GM19239 (cell line): ENCODE data around the gene MAEA.
A peak's percentile ranks its signal among the peaks of the same experiment; 100 is the strongest.

Experiments used
- DNase-seq: peaks from one replicate; pipeline ENCODE4 v3.0.0; 2011; ENCODE audit warnings: low spot score; ENCODE audit not compliant: insufficient read length
- FAIRE-seq: peaks from 2 replicates; lab custom pipeline; 2011; peaks lifted over from hg19 to GRCh38; lab: Jason Lieb, UNC

MAEA gene

GRCh38 chr4:1346781-1347409 is 57.2 kb downstream of the MAEA start, which contains the start of gene UVSSA:
TSS of gene UVSSA (plus strand) at chr4:1347208. CDS start at chr4:1348092, 884 bp downstream.
- peak; percentile 100 for DNase-seq
- peak; percentile 98 for FAIRE-seq

- peak; percentile 88 for DNase-seq
- FAIRE-seq = peak; percentile 88
These were observed 57.7 kb downstream of the MAEA start for GRCh38 chr4:1347410-1347864.

GRCh38 chr4:1348014-1348513 is 58.4 kb downstream of the MAEA start:
- DNase-seq (no peak), FAIRE-seq (no peak)

GRCh38 chr4:1348746-1349145 is 59.1 kb downstream of the MAEA start:
- FAIRE-seq = no peak

GRCh38 chr4:1349359-1350168 is 59.9 kb downstream of the MAEA start:
- DNase-seq = no peak
- FAIRE-seq = no peak

More at GRCh38 chr4:1348746-1349145, 59.1 kb downstream of the MAEA start:
- no peak for DNase-seq

GRCh38 chr4:1350169-1350520 is 60.5 kb downstream of the MAEA start:
- FAIRE-seq = no peak
- DNase-seq = no peak

GRCh38 chr4:1351854-1352566 is 62.3 kb downstream of the MAEA start:
- FAIRE-seq (peak; percentile 94), DNase-seq (peak; percentile 96)

- DNase-seq (no peak), FAIRE-seq (no peak)
These were observed 62.8 kb downstream of the MAEA start for GRCh38 chr4:1352567-1352900.

GRCh38 chr4:1353186-1354055 is 63.7 kb downstream of the MAEA start:
- DNase-seq = no peak
- no peak for FAIRE-seq

GRCh38 chr4:1354136-1354982 is 64.7 kb downstream of the MAEA start:
- DNase-seq (no peak), FAIRE-seq (no peak)

- DNase-seq (no peak), FAIRE-seq (no peak)
These were observed 65.2 kb downstream of the MAEA start for GRCh38 chr4:1354983-1355275.

- FAIRE-seq = no peak
These were observed 65.7 kb downstream of the MAEA start for GRCh38 chr4:1355378-1355777.

GRCh38 chr4:1356181-1356998 is 66.7 kb downstream of the MAEA start:
- DNase-seq = peak; percentile 69
- peak; percentile 33 for FAIRE-seq

More at GRCh38 chr4:1355378-1355777, 65.7 kb downstream of the MAEA start:
- DNase-seq = no peak

- DNase-seq = no peak
- FAIRE-seq = no peak
These were observed 67.9 kb downstream of the MAEA start for GRCh38 chr4:1357356-1358248.

- DNase-seq = no peak
- no peak for FAIRE-seq
These were observed 68.9 kb downstream of the MAEA start for GRCh38 chr4:1358421-1359143.

GRCh38 chr4:1359144-1359501 is 69.4 kb downstream of the MAEA start:
- DNase-seq = no peak
- no peak for FAIRE-seq

GRCh38 chr4:1359976-1360375 is 70.3 kb downstream of the MAEA start:
- DNase-seq = no peak

More at GRCh38 chr4:1359976-1360375, 70.3 kb downstream of the MAEA start:
- no peak for FAIRE-seq
